Measurements from ENCODE around the gene DDIT3.
"Not testable (repeated sequence)": the region's sequence is repeated elsewhere in the genome, so short reads cannot be mapped to it uniquely, and the experiment has no call there.

Gene DDIT3

GRCh38 chr12:57511588-57512325 lies 8.6 kb downstream of the DDIT3 start:
- no peak for DNase-seq

DNA sequence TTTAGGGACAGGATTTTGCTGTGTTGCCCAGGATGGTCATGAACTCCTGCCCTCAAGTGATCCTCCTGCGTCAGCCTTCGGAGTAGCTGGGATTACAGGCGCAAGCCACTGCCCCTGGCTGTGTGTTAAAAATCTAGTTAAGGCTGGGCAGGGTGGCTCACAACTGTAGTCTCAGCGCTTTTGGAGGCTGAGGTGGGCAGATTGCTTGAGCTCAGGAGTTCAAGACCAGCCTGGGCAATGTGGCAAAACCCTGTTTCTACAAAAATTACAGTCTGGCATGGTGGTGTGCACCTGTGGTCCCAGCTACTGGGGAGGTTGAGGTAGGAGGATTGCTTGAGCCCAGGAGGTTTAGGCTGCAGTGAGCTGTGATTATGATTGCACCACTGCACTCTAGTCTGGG lies 9.2 kb downstream of the DDIT3 start:
- DNase-seq, result no peak

DNA sequence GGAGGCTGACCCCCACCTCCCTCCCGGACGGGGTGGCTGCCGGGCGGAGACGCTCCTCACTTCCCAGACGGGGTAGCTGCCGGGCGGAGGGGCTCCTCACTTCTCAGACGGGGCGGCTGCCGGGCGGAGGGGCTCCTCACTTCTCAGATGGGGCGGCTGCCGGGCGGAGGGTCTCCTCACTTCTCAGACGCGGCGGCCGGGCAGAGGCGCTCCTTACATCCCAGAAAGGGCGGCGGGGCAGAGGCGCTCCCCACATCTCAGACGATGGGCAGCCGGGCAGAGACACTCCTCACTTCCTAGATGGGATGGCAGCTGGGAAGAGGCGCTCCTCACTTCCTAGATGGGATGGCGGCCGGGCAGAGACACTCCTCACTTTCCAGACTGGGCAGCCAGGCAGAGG lies 12.5 kb downstream of the DDIT3 start:
- not testable (repeated sequence) for DNase-seq

DNA sequence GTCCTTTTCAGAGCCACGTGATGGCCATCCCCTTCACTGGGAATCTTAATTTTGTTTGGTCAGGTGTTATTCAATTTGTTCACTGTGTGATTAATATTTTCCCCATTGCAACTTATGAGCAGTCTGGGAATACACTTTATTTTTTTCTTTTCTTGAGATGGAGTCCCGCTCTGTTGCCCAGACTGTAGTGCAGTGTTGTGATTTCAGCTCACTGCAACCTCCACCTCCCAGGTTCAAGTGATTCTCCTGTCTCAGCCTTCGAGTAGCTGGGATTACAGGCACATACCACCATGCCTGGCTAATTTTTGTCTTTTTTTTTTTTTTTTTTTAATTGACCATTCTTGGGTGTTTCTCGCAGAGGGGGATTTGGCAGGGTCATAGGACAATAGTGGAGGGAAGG lies 13.8 kb downstream of the DDIT3 start:
- not testable (repeated sequence) for DNase-seq

DNA sequence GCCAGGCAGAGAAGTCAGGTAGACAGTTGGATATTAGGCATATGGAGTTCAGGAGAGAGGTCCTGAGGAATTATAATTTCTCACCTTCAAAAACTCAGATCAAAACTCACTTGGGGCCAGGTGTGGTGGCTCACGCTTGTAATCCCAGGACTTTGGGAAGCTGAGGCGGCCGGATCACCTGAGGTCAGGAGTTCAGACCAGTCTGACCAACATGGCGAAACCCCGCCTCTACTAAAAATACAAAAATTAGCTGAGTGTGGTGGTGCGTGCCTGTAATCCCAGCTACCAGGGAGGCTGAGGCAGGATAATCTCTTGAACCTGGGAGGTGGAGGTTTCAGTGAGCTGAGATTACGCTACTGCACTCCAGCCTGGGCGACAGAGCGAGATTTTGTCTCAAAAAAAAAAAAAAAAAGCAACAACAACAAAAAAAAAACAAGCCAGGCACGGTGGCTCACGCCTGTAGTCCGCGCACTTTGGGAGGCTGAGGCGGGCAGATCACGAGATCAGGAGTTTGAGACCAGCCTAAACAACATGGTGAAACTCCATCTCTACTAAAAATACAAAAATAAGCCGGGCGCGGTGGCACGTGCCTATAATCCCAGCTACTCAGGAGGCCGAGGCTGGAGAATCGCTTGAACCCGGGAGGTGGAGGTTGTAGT lies 17.9 kb downstream of the DDIT3 start:
- DNase-seq, result not testable (repeated sequence)

GRCh38 chr12:57500213-57500612 lies 20.1 kb downstream of the DDIT3 start:
- DNase-seq, result no peak

DNA sequence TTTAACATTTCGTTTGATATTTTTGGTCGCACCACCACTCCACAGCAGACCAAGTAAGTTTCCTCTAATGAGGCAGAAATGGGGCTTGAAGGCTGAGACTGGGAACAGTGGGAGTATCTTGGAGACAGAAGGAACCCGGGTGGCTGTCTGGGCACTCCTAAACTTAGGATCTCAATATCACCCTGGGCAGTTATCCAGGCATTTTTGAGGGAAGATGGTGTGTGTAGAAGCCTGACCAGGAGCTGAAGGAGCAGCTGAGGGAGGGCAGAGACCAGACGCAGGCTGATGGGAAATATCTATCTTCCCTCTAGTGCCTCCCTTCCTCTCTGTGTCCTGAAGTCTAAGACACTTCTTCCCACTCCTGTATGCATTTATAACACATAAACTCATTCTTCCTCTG lies 21.7 kb downstream of the DDIT3 start:
- DNase-seq, result no peak

GRCh38 chr12:57498132-57498502 lies 22.2 kb downstream of the DDIT3 start:
- no peak for DNase-seq

GRCh38 chr12:57497223-57498131 lies 22.8 kb downstream of the DDIT3 start:
- no peak for DNase-seq

DNA sequence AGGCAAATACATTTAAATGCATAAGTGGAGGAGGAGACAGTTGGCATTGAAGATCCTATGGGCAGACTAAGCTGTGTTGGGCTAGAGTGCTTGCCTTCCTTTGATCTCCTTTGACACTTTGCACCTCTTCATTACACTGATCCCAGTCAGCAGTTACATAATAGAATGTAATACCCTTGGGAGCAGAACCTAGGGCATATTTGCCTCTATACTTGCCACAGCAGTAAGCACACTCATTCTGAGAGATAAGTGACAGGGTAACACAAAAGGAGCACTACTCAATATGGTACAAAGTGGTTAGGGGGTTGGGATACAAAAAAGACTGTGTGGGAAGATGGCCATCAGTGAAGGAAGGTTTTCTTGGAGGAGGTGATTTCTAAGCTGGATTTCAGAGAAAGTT lies 23.5 kb downstream of the DDIT3 start:
- no peak for DNase-seq

GRCh38 chr12:57495051-57495701 lies 25.1 kb downstream of the DDIT3 start:
- not testable (repeated sequence) for DNase-seq

DNA sequence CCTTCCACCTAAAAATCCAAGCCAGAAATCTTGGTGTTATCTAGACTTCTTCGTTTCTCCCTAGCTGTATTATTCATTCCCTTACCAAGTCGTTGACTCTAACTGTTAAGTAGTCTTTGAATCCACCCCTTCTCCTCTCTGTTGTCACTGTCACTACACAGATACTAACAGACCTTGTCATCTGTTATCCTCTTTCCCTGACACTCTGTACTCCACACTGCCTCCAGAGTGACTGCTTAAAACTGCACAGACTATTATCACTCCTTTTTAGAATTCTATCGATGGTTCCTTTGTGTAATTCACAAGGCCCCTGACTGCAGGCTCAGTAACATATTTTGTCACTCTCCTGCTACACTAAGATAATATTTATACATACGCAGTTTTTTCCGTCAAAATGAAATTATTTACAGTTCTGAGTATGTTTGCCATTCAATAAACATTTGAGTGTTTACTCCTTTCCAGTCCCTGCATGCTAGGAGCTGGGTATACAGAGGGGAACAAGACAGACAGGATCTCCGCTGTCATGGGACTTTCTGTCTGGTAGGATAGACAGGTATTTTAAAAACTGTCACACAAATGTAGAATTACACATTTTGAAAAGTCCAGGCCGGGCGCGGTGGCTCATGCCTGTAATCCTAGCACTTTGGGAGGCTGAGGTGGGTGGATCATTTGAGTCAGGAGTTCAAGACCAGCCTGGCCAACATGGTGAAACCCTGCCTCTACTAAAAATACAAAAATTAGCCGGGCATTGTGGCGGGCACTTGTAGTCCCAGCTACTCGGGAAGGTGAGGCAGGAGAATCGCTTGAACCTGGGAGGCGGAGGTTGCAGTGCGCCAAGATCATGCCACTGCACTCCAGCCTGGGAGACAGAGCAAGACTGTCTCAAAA lies 28.7 kb downstream of the DDIT3 start:
- DNase-seq, result no peak

DNA sequence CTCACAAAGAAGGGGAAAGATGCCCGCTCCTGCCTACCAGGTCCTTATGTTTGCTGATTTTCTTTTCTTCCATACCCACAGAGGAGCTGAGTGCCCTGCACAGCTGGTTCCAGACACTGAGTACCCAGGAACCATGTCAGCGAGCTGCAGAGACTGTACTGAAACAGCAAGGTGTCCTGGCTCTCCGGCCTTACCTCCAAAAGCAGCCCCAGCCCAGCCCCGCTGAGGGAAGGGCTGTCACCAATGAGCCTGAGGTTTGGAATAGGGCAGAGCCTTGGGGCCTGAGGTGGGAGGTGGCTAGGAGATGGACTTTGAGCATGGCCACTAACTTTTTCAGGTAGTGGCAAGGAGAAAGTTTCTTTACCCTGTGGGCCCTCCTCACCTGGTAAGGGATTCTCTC lies 30.2 kb downstream of the DDIT3 start:
- DNase-seq, result no peak

GRCh38 chr12:57489157-57489641 lies 31.1 kb downstream of the DDIT3 start:
- DNase-seq, result no peak

GRCh38 chr12:57488402-57489156 lies 31.7 kb downstream of the DDIT3 start:
- peak; percentile 46 for DNase-seq

DNA sequence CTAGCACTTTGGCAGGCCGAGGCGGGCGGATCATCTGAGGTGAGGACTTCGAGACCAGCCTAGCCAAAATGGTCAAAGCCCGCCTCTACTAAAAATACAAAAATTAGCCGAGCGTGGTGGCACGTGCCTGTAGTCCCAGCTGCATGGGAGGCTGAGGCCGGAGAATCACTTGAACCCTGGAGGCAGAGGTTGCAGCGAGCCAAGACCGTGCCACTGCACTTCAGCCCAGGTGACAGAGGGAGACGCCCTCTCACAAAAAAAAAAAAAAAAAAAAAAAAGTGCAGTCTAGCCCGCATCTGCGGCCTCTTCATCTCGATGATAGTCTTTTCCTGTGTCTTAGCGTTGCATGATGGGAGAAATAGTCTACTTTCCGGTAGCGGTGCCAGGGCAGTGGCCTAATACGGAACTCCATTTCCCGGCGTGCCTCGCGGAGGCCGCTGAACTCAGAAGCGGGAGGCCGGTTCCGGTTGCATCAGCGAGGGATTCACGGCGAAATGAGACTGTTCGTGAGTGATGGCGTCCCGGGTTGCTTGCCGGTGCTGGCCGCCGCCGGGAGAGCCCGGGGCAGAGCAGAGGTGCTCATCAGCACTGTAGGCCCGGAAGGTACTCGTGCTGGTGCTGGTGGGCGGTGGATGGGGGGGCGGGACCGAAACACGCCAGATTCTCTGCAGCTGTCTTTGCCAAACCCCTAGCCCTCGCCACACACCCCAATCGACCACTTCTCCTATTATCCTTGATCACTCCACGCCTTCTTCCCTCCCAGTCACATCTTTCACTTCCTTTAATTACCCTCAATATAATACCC lies 32.5 kb downstream of the DDIT3 start, which contains the start of gene MARS1:
TSS of gene MARS1 (plus strand) at position 472 of the 805 bp plus-strand sequence. CDS start at position 495, 23 bp downstream.
- peak; percentile 99 for DNase-seq

DNA sequence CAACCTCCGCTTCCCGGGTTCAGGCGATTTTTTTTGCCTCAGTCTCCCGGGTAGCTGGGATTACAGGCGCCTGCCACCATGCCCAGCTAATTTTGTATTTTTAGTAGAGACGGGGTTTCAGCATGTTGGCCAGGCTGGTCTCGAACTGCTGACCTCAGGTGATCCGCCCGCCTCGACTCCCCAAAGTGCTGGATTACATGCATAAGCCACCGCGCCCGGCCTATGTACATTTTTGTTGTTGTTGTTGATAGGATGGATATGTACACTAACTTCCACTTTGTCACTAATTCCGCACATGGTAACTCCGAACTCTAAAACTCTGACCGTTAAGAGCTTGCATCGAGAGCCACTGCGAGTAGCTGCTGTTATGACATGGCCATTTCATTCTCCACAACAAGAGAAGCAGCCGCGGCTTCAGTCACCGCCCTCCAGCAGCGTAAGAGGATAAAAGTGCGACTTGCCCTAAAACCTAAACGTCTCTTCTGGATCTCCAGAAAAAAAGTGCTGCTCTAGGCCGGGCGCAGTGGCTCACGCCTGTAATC lies 33.2 kb downstream of the DDIT3 start:
- no peak for DNase-seq

- DNase-seq, result no peak
Measured at GRCh38 chr12:57485695-57486094, 34.6 kb downstream of the DDIT3 start.

DNA sequence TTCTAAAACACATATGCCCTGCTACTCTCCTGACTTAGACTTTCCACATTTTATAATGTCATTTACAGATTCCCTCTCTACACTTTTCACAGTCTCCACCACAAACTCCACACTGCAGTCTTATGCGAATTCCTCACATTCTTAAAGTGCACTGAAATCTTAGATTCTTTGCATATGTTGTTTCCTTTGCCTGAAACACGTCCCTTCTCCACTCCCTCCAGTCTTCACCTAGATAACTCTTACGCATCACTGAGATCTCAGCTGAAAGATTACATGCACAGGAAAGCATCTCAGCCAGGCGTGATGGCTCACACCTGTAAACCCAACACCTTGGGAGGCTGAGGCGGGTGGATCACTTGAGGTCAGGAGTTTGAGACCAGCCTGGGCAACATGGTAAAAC lies 36.8 kb downstream of the DDIT3 start:
- DNase-seq, result no peak

GRCh38 chr12:57481671-57482070 lies 38.6 kb downstream of the DDIT3 start:
- DNase-seq, result no peak
